ENCODE data around the gene TGIF2. TPM values are rescaled to one million over a fixed set of nuclear protein-coding genes. Genes with fewer than 3 reads are reported as not detected.

The TGIF2 gene
- total and polyA plus RNA-seq, 2 of the 13 experiments (the other 11 are each of a cell fraction or from before 2014, with no cell fraction given) = 41.3 to 53.9 TPM

DNA sequence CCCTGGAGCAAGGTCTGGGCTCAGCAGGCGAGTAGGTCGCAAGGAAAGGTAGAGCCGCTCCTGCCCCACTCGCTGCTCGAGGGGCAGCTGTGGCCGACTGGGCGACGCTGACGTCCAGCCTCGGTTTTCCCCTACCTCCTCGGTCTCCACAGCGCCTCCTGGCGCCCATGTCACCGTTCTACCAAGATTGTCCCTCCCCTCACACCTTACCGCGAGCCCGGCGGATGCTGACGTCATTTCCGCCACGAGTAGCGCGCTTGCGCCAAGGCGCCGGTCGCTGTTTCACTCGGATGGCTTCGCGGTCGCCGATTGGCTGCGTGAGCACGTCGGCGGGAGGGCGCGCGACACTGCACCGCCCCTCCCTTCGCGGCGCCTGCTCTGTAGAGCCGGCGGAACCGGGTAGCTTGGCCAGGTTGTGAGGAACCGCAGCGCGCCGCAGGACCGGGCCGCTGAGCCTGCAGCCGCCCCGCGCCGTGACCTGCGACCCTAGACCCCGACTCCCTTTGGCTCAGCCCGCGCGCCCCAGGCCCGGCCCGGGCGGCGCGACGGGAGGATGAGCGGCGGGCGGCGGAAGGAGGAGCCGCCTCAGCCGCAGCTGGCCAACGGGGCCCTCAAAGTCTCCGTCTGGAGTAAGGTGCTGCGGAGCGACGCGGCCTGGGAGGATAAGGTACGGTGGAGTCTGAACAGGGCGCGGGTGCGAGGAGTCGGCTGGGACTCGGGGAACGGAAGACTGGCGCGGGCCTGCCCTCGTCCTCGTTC, 32.2 kb downstream of the TGIF2 start, which contains the start of gene RAB5IF (continued):
- TF ChIP-seq, protein P1, sequence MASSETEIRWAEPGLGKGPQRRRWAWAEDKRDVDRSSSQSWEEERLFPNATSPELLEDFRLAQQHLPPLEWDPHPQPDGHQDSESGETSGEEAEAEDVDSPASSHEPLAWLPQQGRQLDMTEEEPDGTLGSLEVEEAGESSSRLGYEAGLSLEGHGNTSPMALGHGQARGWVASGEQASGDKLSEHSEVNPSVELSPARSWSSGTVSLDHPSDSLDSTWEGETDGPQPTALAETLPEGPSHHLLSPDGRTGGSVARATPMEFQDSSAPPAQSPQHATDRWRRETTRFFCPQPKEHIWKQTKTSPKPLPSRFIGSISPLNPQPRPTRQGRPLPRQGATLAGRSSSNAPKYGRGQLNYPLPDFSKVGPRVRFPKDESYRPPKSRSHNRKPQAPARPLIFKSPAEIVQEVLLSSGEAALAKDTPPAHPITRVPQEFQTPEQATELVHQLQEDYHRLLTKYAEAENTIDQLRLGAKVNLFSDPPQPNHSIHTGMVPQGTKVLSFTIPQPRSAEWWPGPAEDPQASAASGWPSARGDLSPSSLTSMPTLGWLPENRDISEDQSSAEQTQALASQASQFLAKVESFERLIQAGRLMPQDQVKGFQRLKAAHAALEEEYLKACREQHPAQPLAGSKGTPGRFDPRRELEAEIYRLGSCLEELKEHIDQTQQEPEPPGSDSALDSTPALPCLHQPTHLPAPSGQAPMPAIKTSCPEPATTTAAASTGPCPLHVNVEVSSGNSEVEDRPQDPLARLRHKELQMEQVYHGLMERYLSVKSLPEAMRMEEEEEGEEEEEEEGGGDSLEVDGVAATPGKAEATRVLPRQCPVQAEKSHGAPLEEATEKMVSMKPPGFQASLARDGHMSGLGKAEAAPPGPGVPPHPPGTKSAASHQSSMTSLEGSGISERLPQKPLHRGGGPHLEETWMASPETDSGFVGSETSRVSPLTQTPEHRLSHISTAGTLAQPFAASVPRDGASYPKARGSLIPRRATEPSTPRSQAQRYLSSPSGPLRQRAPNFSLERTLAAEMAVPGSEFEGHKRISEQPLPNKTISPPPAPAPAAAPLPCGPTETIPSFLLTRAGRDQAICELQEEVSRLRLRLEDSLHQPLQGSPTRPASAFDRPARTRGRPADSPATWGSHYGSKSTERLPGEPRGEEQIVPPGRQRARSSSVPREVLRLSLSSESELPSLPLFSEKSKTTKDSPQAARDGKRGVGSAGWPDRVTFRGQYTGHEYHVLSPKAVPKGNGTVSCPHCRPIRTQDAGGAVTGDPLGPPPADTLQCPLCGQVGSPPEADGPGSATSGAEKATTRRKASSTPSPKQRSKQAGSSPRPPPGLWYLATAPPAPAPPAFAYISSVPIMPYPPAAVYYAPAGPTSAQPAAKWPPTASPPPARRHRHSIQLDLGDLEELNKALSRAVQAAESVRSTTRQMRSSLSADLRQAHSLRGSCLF (CRISPR knock-in tag; IDR thresholded peaks at IDR 0.05; ENCODE audit: borderline replicate concordance) = no peak
- TF ChIP-seq MLXIP (CRISPR knock-in tag; IDR thresholded peaks at IDR 0.05; ENCODE audit: borderline replicate concordance) (0 out of 2 replicates have a peak, but pooled peaks have one; percentile 69), CERS6 (CRISPR knock-in tag; IDR thresholded peaks at IDR 0.05) (peak; percentile 48; the same call in 1 of the 2 replicates), ZSCAN9 (CRISPR knock-in tag; IDR thresholded peaks at IDR 0.05; ENCODE audit: borderline replicate concordance) (peak; percentile 77; the same call in 1 of the 2 replicates), THAP11 (CRISPR knock-in tag; IDR thresholded peaks at IDR 0.05) (peak; percentile 98), SIX4 (CRISPR knock-in tag; IDR thresholded peaks at IDR 0.05) (peak; percentile 73; the same call in 1 of the 2 replicates), PRMT3 (CRISPR knock-in tag; IDR thresholded peaks at IDR 0.05; ENCODE audit: borderline replicate concordance, low read depth) (peak; percentile 78; the same call in 1 of the 2 replicates), TCF7 (IDR thresholded peaks at IDR 0.05; ENCODE audit: low read depth) (no peak), JDP2 (CRISPR knock-in tag; IDR thresholded peaks at IDR 0.05; ENCODE audit: borderline replicate concordance) (no peak), ZNF605 (CRISPR knock-in tag; IDR thresholded peaks at IDR 0.05) (peak; percentile 96), GFI1 (CRISPR knock-in tag; IDR thresholded peaks at IDR 0.05; ENCODE audit: borderline replicate concordance) (no peak)
- TF ChIP-seq, protein P2, sequence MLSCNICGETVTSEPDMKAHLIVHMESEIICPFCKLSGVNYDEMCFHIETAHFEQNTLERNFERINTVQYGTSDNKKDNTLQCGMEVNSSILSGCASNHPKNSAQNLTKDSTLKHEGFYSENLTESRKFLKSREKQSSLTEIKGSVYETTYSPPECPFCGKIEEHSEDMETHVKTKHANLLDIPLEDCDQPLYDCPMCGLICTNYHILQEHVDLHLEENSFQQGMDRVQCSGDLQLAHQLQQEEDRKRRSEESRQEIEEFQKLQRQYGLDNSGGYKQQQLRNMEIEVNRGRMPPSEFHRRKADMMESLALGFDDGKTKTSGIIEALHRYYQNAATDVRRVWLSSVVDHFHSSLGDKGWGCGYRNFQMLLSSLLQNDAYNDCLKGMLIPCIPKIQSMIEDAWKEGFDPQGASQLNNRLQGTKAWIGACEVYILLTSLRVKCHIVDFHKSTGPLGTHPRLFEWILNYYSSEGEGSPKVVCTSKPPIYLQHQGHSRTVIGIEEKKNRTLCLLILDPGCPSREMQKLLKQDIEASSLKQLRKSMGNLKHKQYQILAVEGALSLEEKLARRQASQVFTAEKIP (CRISPR knock-in tag; IDR thresholded peaks at IDR 0.05; ENCODE audit: borderline replicate concordance) = no peak
- TF ChIP-seq, protein P3, sequence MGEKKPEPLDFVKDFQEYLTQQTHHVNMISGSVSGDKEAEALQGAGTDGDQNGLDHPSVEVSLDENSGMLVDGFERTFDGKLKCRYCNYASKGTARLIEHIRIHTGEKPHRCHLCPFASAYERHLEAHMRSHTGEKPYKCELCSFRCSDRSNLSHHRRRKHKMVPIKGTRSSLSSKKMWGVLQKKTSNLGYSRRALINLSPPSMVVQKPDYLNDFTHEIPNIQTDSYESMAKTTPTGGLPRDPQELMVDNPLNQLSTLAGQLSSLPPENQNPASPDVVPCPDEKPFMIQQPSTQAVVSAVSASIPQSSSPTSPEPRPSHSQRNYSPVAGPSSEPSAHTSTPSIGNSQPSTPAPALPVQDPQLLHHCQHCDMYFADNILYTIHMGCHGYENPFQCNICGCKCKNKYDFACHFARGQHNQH (CRISPR knock-in tag; IDR thresholded peaks at IDR 0.05) = peak; percentile 98
- TF ChIP-seq, protein P4, sequence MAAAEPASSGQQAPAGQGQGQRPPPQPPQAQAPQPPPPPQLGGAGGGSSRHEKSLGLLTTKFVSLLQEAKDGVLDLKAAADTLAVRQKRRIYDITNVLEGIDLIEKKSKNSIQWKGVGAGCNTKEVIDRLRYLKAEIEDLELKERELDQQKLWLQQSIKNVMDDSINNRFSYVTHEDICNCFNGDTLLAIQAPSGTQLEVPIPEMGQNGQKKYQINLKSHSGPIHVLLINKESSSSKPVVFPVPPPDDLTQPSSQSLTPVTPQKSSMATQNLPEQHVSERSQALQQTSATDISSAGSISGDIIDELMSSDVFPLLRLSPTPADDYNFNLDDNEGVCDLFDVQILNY (CRISPR knock-in tag; conservative IDR thresholded peaks at IDR 0.05) = peak; percentile 86; the same call in 1 of the 2 replicates
